HG02571 (cell line): ENCODE results near the gene RAB31.
A peak's percentile ranks its signal among the peaks of the same experiment; 100 is the strongest.

ENCODE experiments used
- ATAC-seq: cut with Tn5 transposase; IDR thresholded peaks from one replicate; pipeline ENCODE4 v1.9.1; 2021; ENCODE audit warnings: mild to moderate bottlenecking, moderate library complexity; ENCODE audit not compliant: unreplicated experiment

RAB31 gene

DNA sequence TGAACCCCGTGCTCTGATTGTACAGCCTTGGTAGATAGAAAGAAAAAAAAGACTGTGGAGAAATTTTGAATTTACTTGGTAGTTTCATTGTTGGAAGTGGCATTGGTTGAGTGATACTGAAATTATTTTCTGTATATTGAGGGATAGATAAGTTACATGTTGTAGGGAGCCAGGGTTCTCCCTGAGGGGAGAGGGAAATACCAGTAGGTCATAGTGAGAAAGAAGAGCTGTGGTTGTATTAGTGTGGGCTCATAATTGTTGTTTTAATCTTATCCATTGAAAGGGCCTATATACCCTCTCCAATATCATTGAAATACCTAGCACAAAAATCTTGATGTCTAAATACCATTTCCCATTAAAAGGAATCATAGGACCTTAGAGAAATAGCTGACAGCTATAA lies 16.9 kb upstream of the RAB31 start:
- no peak for ATAC-seq

DNA sequence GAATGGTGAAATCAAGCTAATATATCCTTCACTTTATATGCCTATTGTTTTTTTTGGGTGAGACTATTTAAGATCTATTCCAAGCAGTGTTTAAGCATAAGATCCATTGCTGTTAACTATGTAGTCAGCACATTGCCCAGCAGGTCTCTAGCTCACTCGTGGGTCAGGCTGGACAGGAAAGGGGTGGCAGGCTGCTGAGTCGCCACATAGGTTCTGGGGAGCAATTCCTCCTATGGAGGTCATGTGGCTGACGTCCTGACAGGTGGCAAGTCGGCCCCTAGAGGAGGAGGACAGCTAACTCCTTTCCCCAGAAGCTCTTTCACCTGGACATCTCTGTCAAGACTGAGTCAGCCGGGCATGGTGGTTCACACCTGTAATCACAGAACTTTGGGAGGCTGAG lies 13.9 kb upstream of the RAB31 start:
- ATAC-seq, result no peak

DNA sequence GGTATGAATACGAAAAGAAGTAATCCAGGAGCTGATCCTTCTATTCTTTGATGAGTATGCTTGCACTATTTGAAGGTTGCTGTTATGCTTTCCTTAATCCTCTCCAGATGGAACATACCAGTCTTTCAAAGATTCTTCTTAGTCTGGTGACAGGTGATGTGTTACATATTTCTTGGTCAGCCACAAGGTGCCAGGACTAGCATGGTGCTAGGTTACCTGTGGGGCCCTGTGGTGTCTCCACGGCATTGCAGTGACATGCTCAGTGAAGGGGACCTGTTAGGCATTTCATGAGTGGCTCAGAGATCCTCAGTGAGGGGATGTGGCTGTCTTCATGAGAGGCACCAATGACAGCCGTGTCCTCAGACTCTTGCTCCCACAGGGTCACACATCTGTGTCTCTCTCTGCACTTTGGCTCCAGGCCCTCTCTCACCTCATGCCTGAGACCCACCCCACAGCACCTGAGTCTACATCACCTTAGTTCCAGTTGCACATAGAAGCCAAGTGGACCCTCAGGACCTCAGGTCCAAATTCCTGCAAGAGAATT lies 13.1 kb upstream of the RAB31 start:
- ATAC-seq, result no peak

DNA sequence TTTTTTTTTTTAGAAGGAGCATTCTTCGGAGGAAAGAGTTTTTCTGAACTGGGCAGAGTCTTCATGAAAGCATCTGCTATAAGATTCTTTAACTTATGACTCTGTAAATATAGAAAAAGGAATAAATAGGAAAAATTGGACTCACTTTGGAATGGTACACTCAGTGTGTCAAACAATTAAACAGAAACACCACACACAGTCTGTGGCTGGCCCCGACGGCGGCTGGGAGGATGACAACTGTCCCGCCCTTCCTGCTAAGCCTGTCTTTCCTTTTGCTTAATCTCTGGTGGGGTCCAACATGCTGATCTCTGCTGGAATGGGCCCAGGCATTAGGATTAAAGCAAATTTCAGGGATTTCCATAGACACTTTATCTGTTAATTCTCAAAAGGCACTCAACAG lies 12.5 kb upstream of the RAB31 start:
- ATAC-seq, result no peak

DNA sequence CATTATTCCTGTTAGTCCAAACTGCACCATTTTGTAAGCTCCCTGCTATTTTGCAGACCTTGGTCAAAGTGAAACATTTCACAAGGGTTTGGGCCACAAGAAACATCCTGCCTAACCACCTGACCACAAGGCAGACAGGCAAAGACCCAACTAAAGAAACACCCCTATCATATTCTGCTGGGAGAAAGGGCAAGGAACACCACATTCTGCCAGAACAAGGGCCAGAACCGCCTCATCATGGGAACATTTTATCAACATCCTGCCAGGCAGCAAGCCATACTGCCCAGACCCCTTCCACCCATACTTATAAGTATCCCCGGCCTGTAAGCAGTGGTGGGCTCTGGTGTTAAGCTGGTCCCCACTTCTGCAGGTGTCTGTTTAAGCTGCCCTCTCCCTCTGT lies 12.0 kb upstream of the RAB31 start:
- no peak for ATAC-seq

DNA sequence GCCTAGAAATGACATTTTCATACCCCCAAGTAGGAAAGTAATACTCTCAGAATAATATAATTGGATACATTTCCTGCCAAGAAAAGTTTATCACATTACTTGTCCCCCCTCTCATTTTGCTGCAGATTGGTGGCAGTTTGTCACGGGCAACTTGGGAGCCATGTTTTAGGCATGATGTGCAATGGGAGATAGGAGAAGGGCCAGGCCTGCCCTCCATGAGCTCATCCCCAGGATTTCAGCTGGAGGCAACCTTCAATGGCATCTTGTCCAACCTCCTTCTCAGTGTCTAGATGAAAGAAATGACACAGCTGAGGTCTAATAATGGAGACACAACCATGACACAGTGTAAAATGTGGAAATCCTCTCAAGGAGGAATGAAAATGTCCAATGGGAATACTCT lies 11.4 kb upstream of the RAB31 start:
- ATAC-seq, result no peak

DNA sequence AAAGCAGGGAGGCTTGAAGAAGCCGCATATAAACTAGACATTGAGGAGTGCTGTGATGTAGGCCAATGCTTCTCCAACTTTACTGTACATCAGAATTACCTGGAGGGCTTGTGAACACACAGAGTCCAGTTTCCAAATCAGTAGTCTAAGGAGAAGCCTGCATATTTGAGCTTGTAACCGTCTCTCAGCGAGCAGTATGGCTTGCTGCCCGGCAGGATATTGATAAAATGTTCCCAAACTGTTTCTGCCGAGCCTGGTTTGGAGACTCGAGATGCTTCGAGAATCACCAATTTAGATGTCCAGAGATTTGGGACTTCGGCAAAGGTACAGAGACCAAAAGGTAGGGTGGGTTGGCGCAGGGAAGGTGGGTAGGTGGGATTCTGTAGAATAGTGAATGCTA lies 11.0 kb upstream of the RAB31 start:
- no peak for ATAC-seq

DNA sequence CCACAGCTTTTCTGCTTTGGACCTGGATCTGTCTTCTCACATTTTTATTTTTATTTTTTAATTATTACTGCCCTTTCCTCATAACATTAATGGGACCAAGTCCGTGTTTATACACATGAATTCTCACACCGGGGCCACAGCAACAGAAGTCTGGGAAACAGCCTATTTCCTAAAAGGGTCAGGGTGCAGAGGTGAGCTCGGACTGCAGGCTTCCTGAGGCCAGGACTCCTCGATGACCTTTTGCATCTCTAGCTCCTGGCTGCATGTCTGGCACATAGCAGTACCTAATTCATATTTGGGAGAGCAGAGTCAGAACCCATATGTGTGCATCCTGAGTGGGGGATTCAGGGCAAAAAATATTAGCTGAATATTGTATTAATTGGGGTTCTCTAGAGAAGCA lies 9.6 kb upstream of the RAB31 start:
- no peak for ATAC-seq

DNA sequence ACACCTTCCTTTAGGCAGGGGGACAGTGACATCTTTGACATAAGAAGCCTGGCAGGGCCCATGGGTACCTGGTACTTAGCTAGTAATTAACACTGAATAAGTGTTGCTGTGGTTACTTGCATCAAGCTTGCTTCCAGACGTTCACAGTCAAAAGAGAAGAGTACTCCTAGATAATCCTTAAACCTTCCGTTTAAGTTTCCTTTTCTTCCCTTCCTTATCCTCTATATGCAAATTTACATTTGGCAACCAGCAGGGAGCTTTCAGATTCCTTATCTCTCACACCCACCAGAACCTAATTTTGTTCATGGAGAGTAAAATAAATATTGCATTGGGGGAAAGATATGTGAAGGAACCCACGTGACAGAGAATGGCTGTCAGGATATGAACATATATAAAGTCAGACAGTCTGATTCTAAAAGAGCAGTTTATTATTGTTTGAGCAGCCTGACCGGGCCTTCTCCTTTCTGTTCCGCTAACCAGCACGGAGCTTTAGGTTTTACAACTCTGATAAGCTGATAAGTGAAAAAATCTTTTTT lies 7.8 kb upstream of the RAB31 start:
- no peak for ATAC-seq

DNA sequence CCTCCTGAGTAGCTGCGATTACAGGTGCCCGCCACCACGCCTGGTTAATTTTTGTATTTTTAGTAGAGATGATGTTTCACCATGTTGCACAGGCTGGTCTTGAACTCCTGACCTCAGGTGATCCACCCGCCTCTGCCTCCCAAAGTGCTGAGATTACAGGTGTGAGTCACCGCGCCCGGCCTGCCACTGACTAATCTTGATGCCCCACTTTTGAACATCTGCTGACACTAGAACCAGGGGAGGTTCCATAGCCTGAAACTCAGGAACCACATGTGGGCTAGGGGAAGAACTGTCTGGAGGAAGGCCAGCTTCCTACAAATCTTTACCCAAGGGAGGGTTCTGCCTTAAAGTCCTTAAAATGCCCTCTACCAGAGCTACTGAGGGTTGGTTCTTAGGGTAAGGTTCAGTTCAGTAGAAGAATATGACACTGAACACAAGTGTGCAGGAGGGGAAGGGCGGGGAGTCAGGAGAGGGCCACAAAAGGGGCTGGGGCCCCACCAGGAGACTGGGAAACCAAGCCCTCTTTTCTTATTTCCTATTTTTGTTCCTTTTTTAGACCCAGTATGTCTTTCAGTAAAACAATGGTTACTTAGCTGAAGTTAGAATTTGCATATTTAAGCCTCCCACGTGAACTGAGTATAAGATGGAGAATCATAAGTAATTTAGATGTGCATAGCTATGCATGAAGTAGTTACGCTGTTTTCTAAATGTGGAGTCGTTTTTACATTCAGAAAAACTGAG lies 6.3 kb upstream of the RAB31 start:
- ATAC-seq, result no peak

DNA sequence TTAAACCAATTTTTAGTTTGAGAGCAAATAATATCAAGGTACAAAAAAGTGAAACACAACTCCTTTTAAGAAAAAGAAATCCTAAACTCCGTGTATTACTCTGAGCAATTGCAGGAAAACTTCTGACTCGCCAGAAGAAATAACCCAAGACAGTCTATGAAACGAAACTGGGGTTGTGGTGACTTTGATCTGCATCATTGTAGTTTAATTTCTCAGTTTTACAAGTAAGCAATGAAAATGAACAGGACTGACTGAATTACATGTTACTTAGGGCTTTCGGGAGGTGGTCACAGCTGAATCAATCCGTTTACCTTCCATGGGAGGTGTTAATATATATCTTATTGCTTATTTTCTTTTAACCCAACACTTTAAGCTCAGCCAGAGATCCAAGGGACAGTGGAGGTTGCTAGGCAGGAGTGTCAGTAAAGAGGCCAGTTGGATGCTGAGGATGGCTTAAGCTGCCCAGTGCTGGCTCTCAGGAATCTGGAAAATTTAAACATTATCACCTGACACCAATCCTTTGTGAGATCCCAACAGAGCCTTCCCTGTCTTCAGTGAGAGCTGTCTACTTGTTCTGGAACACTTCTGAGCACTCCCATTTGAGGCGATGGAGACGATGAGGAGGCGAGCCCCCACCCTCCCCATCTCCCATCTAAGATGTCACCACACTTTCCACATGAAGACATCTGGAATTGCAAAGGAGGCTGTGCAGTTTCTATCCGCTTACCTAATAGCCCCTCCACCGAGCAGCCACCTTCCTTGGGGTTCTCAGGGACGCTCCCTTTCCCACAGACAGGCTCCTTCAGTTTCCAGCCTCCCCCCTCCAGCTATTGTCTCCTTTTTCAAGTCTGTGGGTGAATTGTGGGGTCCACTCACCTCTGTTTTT lies 3.6 kb upstream of the RAB31 start:
- ATAC-seq, result no peak

DNA sequence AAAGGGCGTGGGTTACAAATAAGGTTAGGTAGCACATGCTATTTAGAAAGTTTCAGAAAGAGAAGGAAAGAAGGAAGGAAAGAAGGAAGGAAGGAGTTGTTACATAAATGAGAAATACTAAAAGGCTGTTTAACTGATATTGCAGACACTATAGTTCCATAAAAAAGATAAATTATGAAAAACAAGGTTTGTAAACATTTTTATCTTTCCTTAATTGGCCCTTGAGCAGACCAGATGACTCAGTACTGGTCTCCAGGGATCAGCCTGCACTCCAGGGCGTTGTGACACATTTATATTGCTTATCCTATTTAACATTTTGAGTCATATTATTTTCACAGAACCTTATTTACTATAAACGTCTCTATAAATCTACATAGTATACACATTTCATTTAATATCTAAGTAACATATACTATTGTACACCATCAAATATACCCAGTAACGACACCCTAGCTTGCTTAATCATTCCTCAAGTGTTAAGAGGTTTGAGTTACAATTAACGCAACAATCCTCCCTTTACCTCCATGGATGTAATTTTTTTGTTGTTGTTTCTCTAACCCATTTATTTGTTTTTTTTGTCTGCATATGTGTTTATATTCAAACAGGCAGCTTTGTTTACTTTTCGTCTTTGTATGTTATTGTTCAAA lies 2.8 kb upstream of the RAB31 start:
- no peak for ATAC-seq

DNA sequence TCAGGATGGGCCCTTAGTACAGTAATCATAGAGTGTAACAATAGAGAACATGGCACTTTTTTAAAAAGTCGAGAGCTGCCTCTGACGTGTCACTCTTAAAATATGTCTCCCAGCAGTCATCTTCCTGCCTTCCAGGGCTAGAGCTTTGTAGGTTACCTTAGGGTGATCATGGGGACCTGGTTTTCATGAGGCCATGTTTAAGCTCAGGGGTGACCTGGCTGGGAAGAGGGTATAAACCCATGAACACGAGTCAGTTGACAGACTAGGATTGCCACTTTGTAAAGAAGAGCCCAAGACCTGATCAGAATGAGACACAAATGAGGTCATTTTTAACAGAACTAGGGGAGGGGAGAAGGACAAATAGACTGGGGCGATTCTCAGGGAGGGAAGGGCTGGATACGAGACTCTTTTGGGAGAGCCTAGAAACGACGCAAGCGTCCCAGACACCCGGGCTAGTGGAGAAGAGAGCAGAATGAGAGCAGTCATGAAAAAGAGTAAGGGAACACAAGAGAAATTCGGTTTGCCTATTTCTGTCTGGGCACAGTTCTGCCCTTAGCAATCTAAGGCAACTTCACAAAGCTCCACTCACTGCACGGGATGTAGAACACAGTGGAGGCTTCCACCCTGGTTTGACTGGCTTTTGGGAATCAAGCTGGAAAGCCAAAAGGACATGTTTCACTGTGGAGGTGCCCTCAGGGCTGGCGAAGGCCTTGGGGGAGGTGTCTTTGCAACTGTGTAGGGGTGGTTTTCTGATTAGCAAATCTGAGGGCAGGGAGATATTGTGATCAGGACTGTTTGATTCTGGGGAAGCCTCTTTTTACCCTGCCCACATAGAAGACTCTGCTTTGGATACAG lies 1.8 kb upstream of the RAB31 start:
- no peak for ATAC-seq

DNA sequence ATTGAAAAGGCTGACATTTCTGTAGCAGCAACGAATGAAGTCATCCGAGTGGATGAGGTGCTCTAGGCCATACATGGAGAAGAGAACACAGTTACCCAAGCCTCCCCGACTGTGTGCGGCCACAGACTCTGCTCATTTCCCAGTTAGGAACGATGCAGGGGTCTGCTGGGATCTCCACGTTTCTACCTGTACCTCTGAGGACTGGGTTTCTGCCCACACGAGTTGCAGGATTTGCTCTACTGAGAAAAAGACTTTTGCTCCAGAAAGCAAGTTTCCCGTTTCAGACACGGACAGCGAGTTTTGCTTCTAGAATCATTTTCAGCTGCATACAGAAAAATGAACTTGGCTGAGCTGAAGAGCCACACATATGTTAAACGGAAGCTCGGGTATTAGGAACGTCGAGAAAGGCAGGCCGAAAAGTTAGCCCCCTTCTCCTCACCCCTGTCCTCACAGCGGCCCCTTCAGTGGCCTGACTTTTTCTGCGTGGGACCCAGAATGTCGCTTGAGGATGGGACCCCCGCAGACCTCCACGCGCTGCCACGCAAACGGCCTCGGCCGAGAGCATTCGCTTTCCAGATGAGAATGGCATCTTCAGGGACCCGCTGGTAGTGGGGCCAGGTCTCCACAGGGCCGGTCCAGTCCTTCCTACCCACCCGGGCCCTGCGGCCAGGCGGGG lies 582 bp upstream of the RAB31 start:
- no peak for ATAC-seq

DNA sequence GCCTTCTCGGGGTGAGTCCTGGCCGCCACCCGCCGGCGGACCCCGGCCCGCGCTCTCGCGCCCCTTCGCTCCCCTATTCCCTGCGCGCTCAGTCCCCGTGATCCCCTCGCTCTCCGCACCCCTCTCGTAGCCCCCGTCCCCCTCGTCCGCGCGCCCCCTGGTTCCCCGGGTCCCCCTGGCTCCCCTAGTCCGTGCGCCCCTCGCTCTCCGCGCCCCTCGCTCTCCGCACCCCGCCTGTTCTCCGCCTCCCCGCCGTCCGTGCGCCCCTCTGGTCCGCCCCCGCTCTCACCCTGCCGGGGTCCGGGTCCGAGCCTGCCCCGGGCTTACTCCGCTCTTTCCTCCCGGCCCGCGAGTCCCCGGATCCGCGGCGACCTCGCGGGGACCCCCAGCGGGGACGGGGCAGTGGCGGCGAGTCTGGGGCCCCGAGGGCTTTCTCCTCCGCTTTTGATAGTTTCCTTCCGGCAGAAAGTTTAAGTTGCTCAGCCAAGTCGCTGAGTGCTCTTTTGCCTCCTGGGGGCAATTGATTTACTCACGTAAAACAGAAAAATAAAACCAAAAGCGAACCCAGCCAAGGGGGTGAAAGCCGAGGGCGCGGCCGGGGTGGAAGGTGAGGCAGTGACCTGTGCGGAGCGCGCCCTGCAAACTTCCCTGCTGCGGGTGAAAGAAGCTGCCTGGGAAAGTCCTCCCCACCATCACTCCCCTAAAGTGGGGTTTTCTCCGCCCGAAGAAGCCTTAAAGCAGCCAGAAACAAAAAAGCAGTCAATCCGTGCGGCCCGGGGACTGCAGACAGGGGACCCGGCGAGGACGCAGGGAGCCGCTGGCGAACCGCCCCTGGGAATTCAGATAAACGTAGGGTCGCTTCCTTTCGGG lies 568 bp downstream of the RAB31 start:
- ATAC-seq, result no peak

DNA sequence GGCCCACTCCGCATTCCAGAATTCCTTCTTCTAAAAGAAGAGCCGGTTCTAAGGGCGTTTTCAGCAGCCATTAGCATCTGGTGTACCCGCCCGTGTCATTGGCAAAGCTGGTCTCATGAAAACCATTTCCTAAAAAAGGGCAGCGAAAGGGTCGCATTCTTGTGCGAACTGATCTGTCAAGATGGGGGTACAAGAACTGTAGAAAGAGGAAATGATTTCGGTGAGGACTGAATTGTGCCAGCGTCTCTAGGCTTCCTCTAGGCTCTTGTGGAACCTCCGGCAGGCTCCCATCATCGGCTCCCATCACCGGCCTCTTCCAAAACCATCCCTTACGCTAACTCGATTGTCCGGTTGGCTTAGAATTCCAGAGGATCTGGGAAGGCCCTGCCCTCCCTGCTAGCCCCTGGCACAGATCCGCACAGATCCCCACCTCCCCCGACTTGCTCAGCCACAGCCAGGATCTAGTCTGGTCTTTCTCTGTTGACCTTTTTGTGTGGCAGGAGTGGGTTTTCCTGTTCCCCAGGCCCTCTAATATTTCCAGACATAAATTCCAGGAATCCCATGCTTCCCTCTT lies 1.3 kb downstream of the RAB31 start:
- no peak for ATAC-seq

DNA sequence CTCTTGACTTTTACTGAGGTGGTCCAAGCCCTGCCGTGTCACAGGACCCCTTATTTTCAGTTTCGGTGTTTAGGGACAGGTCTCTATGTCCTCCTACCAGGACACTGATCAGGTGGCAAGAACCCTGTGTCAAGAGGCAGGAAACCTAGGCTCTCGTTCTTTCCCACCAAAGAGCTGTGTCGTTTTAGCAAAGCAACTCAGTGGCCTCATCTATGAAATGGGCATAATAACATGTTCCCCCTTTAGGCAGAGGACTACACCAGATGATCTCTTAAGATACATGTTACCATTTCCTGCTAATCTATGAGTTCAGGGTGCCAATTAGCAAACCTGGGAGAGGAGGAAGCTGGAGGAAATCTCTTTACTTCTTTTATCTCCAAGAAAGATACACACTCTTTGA lies 1.9 kb downstream of the RAB31 start:
- ATAC-seq, result no peak

DNA sequence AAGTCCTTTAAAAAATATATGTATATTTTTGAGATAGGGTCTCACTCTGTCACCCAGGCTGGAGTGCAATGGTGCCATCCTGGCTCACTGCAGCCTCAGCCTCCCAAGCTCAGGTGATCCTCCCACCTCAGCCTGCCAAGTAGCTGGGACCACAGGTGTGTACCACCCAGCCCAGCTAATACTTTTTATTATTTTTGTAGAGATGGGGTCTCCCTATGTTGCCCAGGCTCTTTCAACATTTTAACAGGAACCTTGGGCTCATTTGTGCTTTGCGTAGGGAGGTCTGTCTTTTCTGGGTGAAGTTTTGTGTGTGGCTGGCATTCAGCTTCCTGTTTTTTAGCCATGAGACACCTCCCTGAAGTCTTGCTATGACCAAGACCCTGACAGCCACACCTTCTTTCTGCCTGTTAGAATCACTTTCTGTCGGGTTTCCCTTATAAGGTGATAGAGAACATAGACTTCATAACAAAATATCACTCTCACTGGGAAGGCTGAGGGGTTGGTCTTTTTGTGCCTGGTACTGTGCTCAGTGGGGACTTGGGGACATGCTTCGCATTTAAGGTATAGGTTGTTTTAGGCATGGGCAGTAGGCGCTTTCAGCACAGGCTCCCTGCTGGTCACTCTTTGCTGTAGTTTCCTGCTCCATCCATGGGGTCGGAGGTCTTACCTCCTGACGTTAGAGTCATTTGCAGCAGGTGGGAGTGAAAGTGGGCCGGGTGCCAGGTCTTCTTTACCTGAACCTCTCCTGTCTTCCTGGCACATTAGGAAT lies 3.4 kb downstream of the RAB31 start:
- ATAC-seq, result peak; percentile 35
